Measurements from ENCODE around the gene MTF2. TPM values are rescaled to one million over a fixed set of nuclear protein-coding genes. Genes with fewer than 3 reads are reported as not detected.

The MTF2 gene
- total RNA-seq, 4 donors from 2014 or later, result 13.3 to 21.4 (median 17.8) TPM

DNA sequence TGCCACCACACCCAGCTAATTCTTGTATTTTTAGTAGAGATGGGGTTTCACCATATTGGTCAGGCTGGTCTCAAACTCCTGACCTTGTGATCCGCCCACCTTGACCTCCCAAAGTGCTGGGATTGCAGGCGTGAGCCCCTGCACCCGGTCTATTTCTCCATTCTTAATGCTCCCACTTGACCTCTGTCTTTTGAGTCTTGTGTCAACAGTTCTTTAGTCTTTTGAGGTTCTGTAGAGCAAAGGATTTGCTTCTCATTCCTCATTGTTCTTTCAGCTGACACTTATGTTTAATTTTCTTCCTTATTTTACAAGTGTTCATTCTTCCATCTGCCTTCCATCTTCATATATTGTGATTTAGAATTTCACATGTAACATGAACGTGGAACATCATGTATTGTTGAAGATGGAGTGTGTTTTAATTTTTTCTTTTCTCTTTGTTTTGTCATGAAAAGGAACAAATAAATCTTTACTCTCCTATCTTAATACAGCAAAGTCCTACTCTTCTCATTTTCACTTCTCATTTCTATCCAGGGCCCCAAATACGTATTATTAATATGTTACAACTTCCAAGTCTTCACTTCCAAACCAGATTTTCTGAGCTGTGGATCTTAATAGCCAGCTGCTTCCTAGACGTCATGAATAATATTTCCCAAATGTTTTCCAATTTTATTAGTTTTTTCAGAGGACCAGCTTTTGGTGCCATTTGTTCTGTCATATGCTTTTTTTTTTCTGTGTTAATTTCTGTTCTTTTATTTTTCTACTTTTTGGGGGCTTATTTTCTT is 16.9 kb downstream of the MTF2 start:
- TF ChIP-seq POLR2A (IDR thresholded peaks at IDR 0.05) (no peak), EP300 (IDR thresholded peaks at IDR 0.05) (no peak), CTCF (IDR thresholded peaks at IDR 0.05) (no peak)
- DNase-seq (ENCODE audit: low spot score in 2 of 2), result no peak
- no peak overlapping the region for H3K4me3 ChIP-seq
- no peak overlapping the region for H3K27ac ChIP-seq
- H3K9me3 ChIP-seq, result no peaks in the 10 kb centered on the region
- WGBS, 2 donors, result 64 to 69% methylated on average over 6 of the region's 6 CpGs
- no peaks in the 10 kb centered on the region for H3K27me3 ChIP-seq
- peaks cover 0 to 12% (median 3%) of the 10 kb centered on the region in 4 donors for H3K4me1 ChIP-seq
- H3K36me3 ChIP-seq, result no peaks in the 10 kb centered on the region

- Histone ChIP-seq H3K4me1 (peaks cover 0 to 3% (median 0%) of the 10 kb centered on the region in 4 donors), H3K27ac (no peak overlapping the region), H3K4me3 (no peak overlapping the region), H3K9me3 (peaks cover 0 to 6% (median 1%) of the 10 kb centered on the region in 4 donors), H3K36me3 (peaks cover 0 to 17% (median 0%) of the 10 kb centered on the region in 3 donors), H3K27me3 (no peaks in the 10 kb centered on the region)
- 91 to 98% methylated on average over 4 of the region's 4 CpGs for WGBS, 2 donors
- TF ChIP-seq CTCF (IDR thresholded peaks at IDR 0.05) (no peak), POLR2A (IDR thresholded peaks at IDR 0.05) (no peak)
- DNase-seq (ENCODE audit: low spot score in 2 of 2), result no peak
These were observed 23.1 kb downstream of the MTF2 start for GRCh38 chr1:93102142-93102541.

DNA sequence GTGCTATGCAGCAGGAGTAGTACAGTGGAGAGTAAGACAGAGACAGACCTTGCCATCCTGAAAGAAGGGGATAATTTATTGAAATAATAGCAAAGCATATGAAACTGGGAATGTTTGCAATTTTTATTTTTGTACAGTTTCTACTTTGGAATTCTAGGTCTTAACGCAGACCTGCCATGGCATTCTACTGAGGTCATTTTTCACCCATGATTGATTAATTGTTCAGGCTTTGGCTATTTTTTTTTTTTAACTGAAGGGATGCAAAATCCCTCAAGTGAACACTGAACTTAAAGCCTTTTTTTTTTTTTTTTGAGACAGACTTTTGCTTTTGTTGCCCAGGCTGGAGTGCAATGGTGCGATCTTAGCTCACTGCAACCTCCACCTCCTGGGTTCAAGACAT is 27.1 kb downstream of the MTF2 start:
- Histone ChIP-seq H3K9me3 (peaks cover 0 to 21% (median 1%) of the 10 kb centered on the region in 4 donors), H3K36me3 (peaks cover 0 to 30% (median 0%) of the 10 kb centered on the region in 3 donors), H3K4me1 (peaks cover 0 to 5% (median 1%) of the 10 kb centered on the region in 4 donors), H3K4me3 (no peak overlapping the region), H3K27me3 (no peaks in the 10 kb centered on the region), H3K27ac (no peak overlapping the region)
- DNase-seq (ENCODE audit: low spot score in 2 of 2), result no peak
- 77 to 81% methylated on average over 2 of the region's 2 CpGs for WGBS, 2 donors
- no peak for TF ChIP-seq EP300 (IDR thresholded peaks at IDR 0.05)
- TF ChIP-seq CTCF (IDR thresholded peaks at IDR 0.05), result no peak
- no peak for TF ChIP-seq POLR2A (IDR thresholded peaks at IDR 0.05)

GRCh38 chr1:93107395-93107794 is 28.3 kb downstream of the MTF2 start:
- WGBS, 2 donors, result 98 to 99% methylated on average over 4 of the region's 4 CpGs
- no peaks in the 10 kb centered on the region for H3K27me3 ChIP-seq
- TF ChIP-seq EP300 (IDR thresholded peaks at IDR 0.05) (no peak), POLR2A (IDR thresholded peaks at IDR 0.05) (no peak), CTCF (IDR thresholded peaks at IDR 0.05) (no peak)
- peaks cover 0 to 21% (median 1%) of the 10 kb centered on the region in 4 donors for H3K9me3 ChIP-seq
- peaks cover 0 to 30% (median 0%) of the 10 kb centered on the region in 3 donors for H3K36me3 ChIP-seq
- no peak for DNase-seq (ENCODE audit: low spot score in 2 of 2)
- H3K4me3 ChIP-seq, result no peak overlapping the region
- no peak overlapping the region for H3K27ac ChIP-seq
- peaks cover 0 to 8% (median 7%) of the 10 kb centered on the region in 4 donors for H3K4me1 ChIP-seq

GRCh38 chr1:93108335-93108734 is 29.3 kb downstream of the MTF2 start:
- H3K36me3 ChIP-seq, result peaks cover 0 to 30% (median 0%) of the 10 kb centered on the region in 3 donors
- 92 to 98% methylated on average over 2 of the region's 2 CpGs for WGBS, 2 donors

More at GRCh38 chr1:93108335-93108734, 29.3 kb downstream of the MTF2 start:
- no peak for DNase-seq (ENCODE audit: low spot score in 2 of 2)
- Histone ChIP-seq H3K4me3 (no peak overlapping the region), H3K9me3 (peaks cover 0 to 21% (median 1%) of the 10 kb centered on the region in 4 donors), H3K27ac (no peak overlapping the region), H3K4me1 (peaks cover 0 to 8% (median 7%) of the 10 kb centered on the region in 4 donors), H3K27me3 (no peaks in the 10 kb centered on the region)
- TF ChIP-seq EP300 (IDR thresholded peaks at IDR 0.05) (no peak), CTCF (IDR thresholded peaks at IDR 0.05) (no peak), POLR2A (IDR thresholded peaks at IDR 0.05) (no peak)

Data from tibial nerve (tissue), 4 donors.